ENCODE results near the gene RBMS3. TPM values are rescaled to one million over a fixed set of nuclear protein-coding genes. Genes with fewer than 3 reads are reported as not detected.

Gene RBMS3
- total RNA-seq, 1 experiment from 2014 or later = 1.3 TPM

- BruUV-seq (replicated peaks) = no TSS peak
- peak overlapping the region; percentile 53 for H3K27ac Mint-ChIP-seq (ENCODE audit: unreplicated experiment)
- H3K9me3 Mint-ChIP-seq (ENCODE audit: low read depth, unreplicated experiment) = no peaks in the 10 kb centered on the region
- peaks cover 32% of the 10 kb centered on the region for H3K4me1 Mint-ChIP-seq (ENCODE audit: low read depth, unreplicated experiment)
- intact Hi-C loops (cut with micrococcal nuclease; ENCODE audit: unreplicated experiment) = loop anchor here (2.0 to 10.0 kb wide), 2 partner anchors 366 to 484 kb away; no protein-coding TSS in a partner anchor
- peaks cover 17% of the 10 kb centered on the region for H3K36me3 Mint-ChIP-seq (ENCODE audit: insufficient read depth, unreplicated experiment)
- H3K27me3 Mint-ChIP-seq (ENCODE audit: unreplicated experiment) = no peaks in the 10 kb centered on the region
- CTCF ChIA-PET = interaction anchor here (0.6 to 0.7 kb wide), 2 partner anchors 23 to 102 kb away, joined by 3 to 8 read pairs; no protein-coding TSS in a partner anchor
- peak overlapping the region; percentile 64 for H3K4me3 Mint-ChIP-seq (ENCODE audit: low read depth, unreplicated experiment)
- no peak for DNase-seq
- TF ChIP-seq CTCF (IDR thresholded peaks at IDR 0.05; ENCODE audit: unreplicated experiment) = no peak
Measured at GRCh38 chr3:29281094-29281343, 148 bp downstream of the RBMS3 start.

- Mint-ChIP-seq H3K36me3 (ENCODE audit: insufficient read depth, unreplicated experiment) (peaks cover 17% of the 10 kb centered on the region), H3K27ac (ENCODE audit: unreplicated experiment) (peak overlapping the region; percentile 53), H3K4me1 (ENCODE audit: low read depth, unreplicated experiment) (peaks cover 32% of the 10 kb centered on the region), H3K4me3 (ENCODE audit: low read depth, unreplicated experiment) (peak overlapping the region; percentile 64), H3K9me3 (ENCODE audit: low read depth, unreplicated experiment) (no peaks in the 10 kb centered on the region), H3K27me3 (ENCODE audit: unreplicated experiment) (no peaks in the 10 kb centered on the region)
- DNase-seq = no peak
- CTCF ChIA-PET = interaction anchor here (0.7 kb wide), 2 partner anchors 24 to 805 kb away, joined by 3 to 8 read pairs; no protein-coding TSS in a partner anchor
- TSS peak; percentile 44 for BruUV-seq (replicated peaks)
- TF ChIP-seq CTCF (IDR thresholded peaks at IDR 0.05; ENCODE audit: unreplicated experiment) = no peak
- intact Hi-C loops (cut with micrococcal nuclease; ENCODE audit: unreplicated experiment) = loop anchor here (2.0 to 10.0 kb wide), 2 partner anchors 367 to 483 kb away; no protein-coding TSS in a partner anchor
Measured at GRCh38 chr3:29281344-29282241, 722 bp downstream of the RBMS3 start.

GRCh38 chr3:29282427-29283230 is 1.8 kb downstream of the RBMS3 start:
- no peak for TF ChIP-seq CTCF (IDR thresholded peaks at IDR 0.05; ENCODE audit: unreplicated experiment)
- no peak for DNase-seq
- H3K9me3 Mint-ChIP-seq (ENCODE audit: low read depth, unreplicated experiment) = no peaks in the 10 kb centered on the region
- BruUV-seq (replicated peaks) = no TSS peak
- H3K27me3 Mint-ChIP-seq (ENCODE audit: unreplicated experiment) = no peaks in the 10 kb centered on the region
- intact Hi-C loops (cut with micrococcal nuclease; ENCODE audit: unreplicated experiment) = loop anchor here (10.0 kb wide), 1 partner anchor 368 kb away; no protein-coding TSS in a partner anchor
- H3K4me3 Mint-ChIP-seq (ENCODE audit: low read depth, unreplicated experiment) = peak overlapping the region; percentile 64
- H3K4me1 Mint-ChIP-seq (ENCODE audit: low read depth, unreplicated experiment) = peaks cover 32% of the 10 kb centered on the region
- H3K27ac Mint-ChIP-seq (ENCODE audit: unreplicated experiment) = peak overlapping the region; percentile 32
- peaks cover 17% of the 10 kb centered on the region for H3K36me3 Mint-ChIP-seq (ENCODE audit: insufficient read depth, unreplicated experiment)
- CTCF ChIA-PET = no interaction called here

GRCh38 chr3:29283231-29284119 is 2.6 kb downstream of the RBMS3 start:
- peaks cover 17% of the 10 kb centered on the region for H3K36me3 Mint-ChIP-seq (ENCODE audit: insufficient read depth, unreplicated experiment)
- CTCF ChIA-PET = no interaction called here
- TF ChIP-seq CTCF (IDR thresholded peaks at IDR 0.05; ENCODE audit: unreplicated experiment) = no peak
- no peak for DNase-seq
- peak overlapping the region; percentile 27 for H3K27ac Mint-ChIP-seq (ENCODE audit: unreplicated experiment)
- BruUV-seq (replicated peaks) = no TSS peak
- intact Hi-C loops (cut with micrococcal nuclease; ENCODE audit: unreplicated experiment) = loop anchor here (10.0 kb wide), 1 partner anchor 369 kb away; no protein-coding TSS in a partner anchor
- peak overlapping the region; percentile 64 for H3K4me3 Mint-ChIP-seq (ENCODE audit: low read depth, unreplicated experiment)
- no peaks in the 10 kb centered on the region for H3K9me3 Mint-ChIP-seq (ENCODE audit: low read depth, unreplicated experiment)
- peaks cover 32% of the 10 kb centered on the region for H3K4me1 Mint-ChIP-seq (ENCODE audit: low read depth, unreplicated experiment)
- no peaks in the 10 kb centered on the region for H3K27me3 Mint-ChIP-seq (ENCODE audit: unreplicated experiment)
